ENCODE measurements around the gene SETX.
"Not testable (repeated sequence)": the region's sequence is repeated elsewhere in the genome, so short reads cannot be mapped to it uniquely, and the experiment has no call there.

Gene SETX

GRCh38 chr9:132354637-132355355 lies at the start of gene SETX:
Gene SETX (minus strand): TSS chr9:132354986. CDS start chr9:132349428, 5,558 bp downstream.
- peak; percentile 99 for DNase-seq

- no peak for DNase-seq
Observed at GRCh38 chr9:132404228-132404881, 49.6 kb upstream of the SETX start.

GRCh38 chr9:132401824-132402223 lies 47.0 kb upstream of the SETX start:
- DNase-seq, result no peak

- no peak for DNase-seq
Observed at GRCh38 chr9:132395560-132395959, 40.8 kb upstream of the SETX start.

- no peak for DNase-seq
Observed at GRCh38 chr9:132391449-132391848, 36.7 kb upstream of the SETX start.

GRCh38 chr9:132390966-132391365 lies 36.2 kb upstream of the SETX start:
- DNase-seq, result no peak

- no peak for DNase-seq
Observed at GRCh38 chr9:132387133-132387532, 32.3 kb upstream of the SETX start.

- no peak for DNase-seq
Observed at GRCh38 chr9:132384376-132384775, 29.6 kb upstream of the SETX start.

- no peak for DNase-seq
Observed at GRCh38 chr9:132383462-132383883, 28.7 kb upstream of the SETX start.

- DNase-seq, result no peak
Observed at GRCh38 chr9:132381966-132382541, 27.3 kb upstream of the SETX start.

GRCh38 chr9:132378416-132378815 lies 23.6 kb upstream of the SETX start:
- not testable (repeated sequence) for DNase-seq

GRCh38 chr9:132377769-132378168 lies 23.0 kb upstream of the SETX start:
- not testable (repeated sequence) for DNase-seq

- DNase-seq, result peak; percentile 35
Observed at GRCh38 chr9:132372177-132373095, 17.6 kb upstream of the SETX start.

GRCh38 chr9:132370592-132370991 lies 15.8 kb upstream of the SETX start:
- DNase-seq, result no peak

GRCh38 chr9:132369421-132369820 lies 14.6 kb upstream of the SETX start:
- DNase-seq, result no peak

GRCh38 chr9:132367613-132368313 lies 13.0 kb upstream of the SETX start:
- DNase-seq, result no peak

- DNase-seq, result no peak
Observed at GRCh38 chr9:132366481-132366880, 11.7 kb upstream of the SETX start.

- no peak for DNase-seq
Observed at GRCh38 chr9:132365986-132366385, 11.2 kb upstream of the SETX start.

GRCh38 chr9:132364068-132364467 lies 9.3 kb upstream of the SETX start:
- no peak for DNase-seq

GRCh38 chr9:132357764-132358163 lies 3.0 kb upstream of the SETX start:
- DNase-seq, result no peak

GRCh38 chr9:132356324-132356924 lies 1.6 kb upstream of the SETX start:
- DNase-seq, result no peak

Measured in RPMI8226 (cell line).